SK-N-SH treated with all-trans-retinoic acid at 6 μM for 48 hours (cell line): ENCODE data around the gene GPRC6A.

Experiments
- ATAC-seq: fragments of 200-7000 bp; cut with Tn5 transposase; 3 replicates; pipeline ENCODE4 v1.9.1; 2020; ENCODE audit warnings: mild to moderate bottlenecking, moderate library complexity
- CSRNP3 ChIP-seq: fragments of 250-450 bp; sonication (Bioruptor Pico); IDR thresholded peaks from 2 replicates; pipeline ENCODE4 v1.5.1; 2021; ENCODE audit warnings: mild to moderate bottlenecking, moderate library complexity
- PPARA ChIP-seq: fragments of 250-450 bp; sonication (Bioruptor Pico); IDR thresholded peaks from 2 replicates; pipeline ENCODE4 v1.5.0; 2020; ENCODE audit warnings: mild to moderate bottlenecking, borderline replicate concordance
- TSHZ2 ChIP-seq: fragments of 250-450 bp; sonication (Bioruptor Pico); IDR thresholded peaks from 2 replicates; pipeline ENCODE4 v1.5.0; 2020; ENCODE audit warnings: mild to moderate bottlenecking, moderate library complexity
- ZNF565 ChIP-seq: fragments of 450-650 bp; formaldehyde crosslinking; conservative IDR thresholded peaks from 2 replicates; pipeline ENCODE4 v1.5.0; 2020; ENCODE audit warnings: low read depth, mild to moderate bottlenecking, moderate library complexity
- ZNF70 ChIP-seq: fragments of 450-650 bp; formaldehyde crosslinking; IDR thresholded peaks from 2 replicates; pipeline ENCODE4 v1.5.0; 2020; ENCODE audit warnings: mild to moderate bottlenecking, moderate library complexity

The GPRC6A gene

GRCh38 chr6:116761779-116762178, 67.1 kb downstream of the GPRC6A start:
- ATAC-seq = no peak
- TF ChIP-seq TSHZ2 (CRISPR knock-in tag) (no peak), PPARA (CRISPR knock-in tag) (no peak)

GRCh38 chr6:116745176-116745575, 83.7 kb downstream of the GPRC6A start:
- TF ChIP-seq CSRNP3 = no peak
- TF ChIP-seq ZNF565 (CRISPR knock-in tag) = no peak
- TF ChIP-seq ZNF70 (CRISPR knock-in tag) = no peak
- no peak for ATAC-seq
